Measurements from ENCODE around the gene SRSF3. TPM values are rescaled to one million over a fixed set of nuclear protein-coding genes. Genes with fewer than 3 reads are reported as not detected.
A peak's percentile ranks its signal among the peaks of the same experiment; 100 is the strongest.

SRSF3 gene
- total and polyA plus RNA-seq, 10 donors: 93.8 to 271 (median 194) TPM

GRCh38 chr6:36623547-36624459, 29.6 kb downstream of the SRSF3 start:
- Histone ChIP-seq H3K27ac (peak overlapping the region in 4 of 8 donors; percentile 15 to 50 (median 38)), H3K4me3 (no peak overlapping the region), H3K9me3 (no peaks in the 10 kb centered on the region), H3K27me3 (replicated peaks in 1 of 7) (no peaks in the 10 kb centered on the region), H3K4me1 (peaks cover 15 to 59% (median 50%) of the 10 kb centered on the region in 6 donors), H3K36me3 (no peaks in the 10 kb centered on the region)
- peak; percentile 91 for DNase-seq
- 35 to 49% (median 45%) methylated on average over 18 of the region's 18 CpGs for WGBS, 5 donors
- TF ChIP-seq POLR2AphosphoS5 (IDR thresholded peaks at IDR 0.05) (peak in 2 of 3 donors; percentile 53 to 84), POLR2A (IDR thresholded peaks at IDR 0.05) (no peak), CTCF (IDR thresholded peaks at IDR 0.05 in 8 of 11, conservative IDR thresholded peaks at IDR 0.05 in 3 of 11) (peak; percentile 79 to 97 (median 92))
- intact Hi-C loops (cut with DNase I; ENCODE audit: low total_unique reads): loop anchor here (2.0 to 5.0 kb wide), 2 partner anchors 59 to 133 kb away; no protein-coding TSS in a partner anchor

GRCh38 chr6:36624461-36625157, 30.4 kb downstream of the SRSF3 start:
- no peak for DNase-seq
- Histone ChIP-seq H3K36me3 (no peaks in the 10 kb centered on the region), H3K27ac (peak overlapping the region in 1 of 8 donors; percentile 47), H3K27me3 (replicated peaks in 1 of 7) (no peaks in the 10 kb centered on the region), H3K4me3 (no peak overlapping the region), H3K4me1 (peaks cover 19 to 62% (median 53%) of the 10 kb centered on the region in 6 donors), H3K9me3 (no peaks in the 10 kb centered on the region)
- intact Hi-C loops (cut with DNase I; ENCODE audit: low total_unique reads): loop anchor here (5.0 kb wide), 1 partner anchor 133 kb away; no protein-coding TSS in a partner anchor
- 88 to 95% (median 89%) methylated on average over 11 of the region's 11 CpGs for WGBS, 5 donors
- no peak for TF ChIP-seq CTCF (IDR thresholded peaks at IDR 0.05 in 8 of 11, conservative IDR thresholded peaks at IDR 0.05 in 3 of 11)
- TF ChIP-seq POLR2AphosphoS5 (IDR thresholded peaks at IDR 0.05): no peak
- TF ChIP-seq POLR2A (IDR thresholded peaks at IDR 0.05): no peak

- H3K4me1 ChIP-seq: peaks cover 19 to 69% (median 56%) of the 10 kb centered on the region in 6 donors
- no peaks in the 10 kb centered on the region for H3K9me3 ChIP-seq
- H3K27ac ChIP-seq: no peak overlapping the region
- peak; percentile 7 for DNase-seq
- TF ChIP-seq CTCF (IDR thresholded peaks at IDR 0.05 in 8 of 11, conservative IDR thresholded peaks at IDR 0.05 in 3 of 11): no peak
- no peak for TF ChIP-seq POLR2A (IDR thresholded peaks at IDR 0.05)
- no peak for TF ChIP-seq POLR2AphosphoS5 (IDR thresholded peaks at IDR 0.05)
- H3K4me3 ChIP-seq: no peak overlapping the region
- no peaks in the 10 kb centered on the region for H3K27me3 ChIP-seq (replicated peaks in 1 of 7)
- no peaks in the 10 kb centered on the region for H3K36me3 ChIP-seq
- WGBS, 5 donors: 71 to 81% (median 73%) methylated on average over 5 of the region's 5 CpGs
- intact Hi-C loops (cut with DNase I; ENCODE audit: low total_unique reads): no loop called here
Observed at GRCh38 chr6:36625158-36625919, 31.2 kb downstream of the SRSF3 start.
